GM19023 (cell line): ENCODE measurements around the gene COX6B1.
"Not testable (repeated sequence)": the region's sequence is repeated elsewhere in the genome, so short reads cannot be mapped to it uniquely, and the experiment has no call there.

Source experiments
- ATAC-seq: cut with Tn5 transposase; IDR thresholded peaks from one replicate; pipeline ENCODE4 v1.9.1; 2021; ENCODE audit warnings: mild to moderate bottlenecking, moderate library complexity; ENCODE audit not compliant: unreplicated experiment

The COX6B1 gene

GRCh38 chr19:35633727-35634440 lies 14.2 kb upstream of the COX6B1 start:
- no peak for ATAC-seq

- ATAC-seq = no peak
Observed at GRCh38 chr19:35636651-35637050, 11.5 kb upstream of the COX6B1 start.

DNA sequence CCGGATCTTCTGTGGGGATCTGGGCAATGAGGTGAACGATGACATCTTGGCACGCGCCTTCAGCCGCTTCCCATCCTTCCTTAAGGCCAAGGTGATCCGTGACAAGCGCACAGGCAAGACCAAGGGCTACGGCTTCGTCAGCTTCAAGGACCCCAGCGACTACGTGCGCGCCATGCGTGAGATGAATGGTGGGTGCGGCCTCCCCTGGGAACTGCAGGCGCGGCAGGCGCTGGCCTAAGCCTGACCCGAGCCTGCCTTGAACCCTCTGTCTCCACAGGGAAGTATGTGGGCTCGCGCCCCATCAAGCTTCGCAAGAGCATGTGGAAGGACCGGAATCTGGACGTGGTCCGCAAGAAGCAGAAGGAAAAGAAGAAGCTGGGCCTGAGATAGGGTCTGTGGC lies 11.0 kb upstream of the COX6B1 start:
- no peak for ATAC-seq

DNA sequence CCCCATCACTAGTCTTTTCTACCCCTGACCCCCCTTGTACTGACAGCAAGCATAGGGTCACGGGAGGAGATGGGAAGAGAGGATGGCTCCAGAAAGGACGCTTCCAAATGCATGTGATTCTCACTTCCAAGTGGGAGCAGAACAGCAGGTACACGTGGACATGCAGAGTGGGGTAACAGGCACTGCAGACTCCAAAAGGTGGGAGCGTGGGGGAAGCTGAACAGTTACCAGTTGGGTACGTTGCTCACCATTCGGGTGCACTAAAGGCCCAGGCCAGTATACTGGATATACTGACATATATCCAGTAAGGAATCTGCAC lies 8.8 kb upstream of the COX6B1 start:
- no peak for ATAC-seq

- no peak for ATAC-seq
Observed at GRCh38 chr19:35639863-35640262, 8.3 kb upstream of the COX6B1 start.

- ATAC-seq = no peak
Observed at GRCh38 chr19:35641515-35642151, 6.5 kb upstream of the COX6B1 start, which contains the start of gene ETV2. Gene ETV2 (plus strand): TSS chr19:35641745. CDS start chr19:35642461, 716 bp downstream.

DNA sequence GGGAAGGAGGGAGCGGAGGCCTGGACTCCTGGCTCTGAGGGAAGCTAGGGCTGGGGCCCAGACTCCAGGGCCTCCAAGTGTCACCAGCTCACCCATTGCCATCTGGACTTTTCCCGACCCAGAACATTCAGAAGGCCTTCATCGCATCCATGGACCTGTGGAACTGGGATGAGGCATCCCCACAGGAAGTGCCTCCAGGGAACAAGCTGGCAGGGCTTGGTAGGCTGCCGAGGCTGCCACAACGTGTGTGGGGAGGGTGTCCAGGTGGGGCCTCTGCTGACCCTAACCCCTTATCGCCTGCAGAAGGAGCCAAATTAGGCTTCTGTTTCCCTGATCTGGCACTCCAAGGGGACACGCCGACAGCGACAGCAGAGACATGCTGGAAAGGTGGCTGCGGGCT lies 5.8 kb upstream of the COX6B1 start:
- no peak for ATAC-seq

DNA sequence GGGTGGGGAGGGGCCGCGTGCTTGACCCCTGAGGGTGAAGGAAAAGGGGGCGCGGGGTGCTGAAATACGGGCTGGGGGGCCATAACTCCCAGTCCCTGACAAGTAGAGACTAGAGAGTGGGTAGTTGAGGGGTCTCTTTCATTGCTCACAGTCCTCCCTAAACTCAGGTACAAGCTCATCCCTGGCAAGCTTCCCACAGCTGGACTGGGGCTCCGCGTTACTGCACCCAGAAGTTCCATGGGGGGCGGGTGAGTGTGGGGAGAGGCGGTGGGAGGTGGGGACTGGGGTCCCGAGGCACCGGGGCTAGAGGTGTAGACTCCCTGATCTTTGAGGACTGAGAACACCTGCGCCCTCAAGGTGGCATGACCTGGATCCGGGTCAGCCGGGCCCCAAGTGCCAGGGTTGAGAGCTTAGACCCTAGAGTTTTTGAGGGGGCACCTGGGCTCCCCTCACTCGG lies 5.3 kb upstream of the COX6B1 start:
- ATAC-seq = no peak

DNA sequence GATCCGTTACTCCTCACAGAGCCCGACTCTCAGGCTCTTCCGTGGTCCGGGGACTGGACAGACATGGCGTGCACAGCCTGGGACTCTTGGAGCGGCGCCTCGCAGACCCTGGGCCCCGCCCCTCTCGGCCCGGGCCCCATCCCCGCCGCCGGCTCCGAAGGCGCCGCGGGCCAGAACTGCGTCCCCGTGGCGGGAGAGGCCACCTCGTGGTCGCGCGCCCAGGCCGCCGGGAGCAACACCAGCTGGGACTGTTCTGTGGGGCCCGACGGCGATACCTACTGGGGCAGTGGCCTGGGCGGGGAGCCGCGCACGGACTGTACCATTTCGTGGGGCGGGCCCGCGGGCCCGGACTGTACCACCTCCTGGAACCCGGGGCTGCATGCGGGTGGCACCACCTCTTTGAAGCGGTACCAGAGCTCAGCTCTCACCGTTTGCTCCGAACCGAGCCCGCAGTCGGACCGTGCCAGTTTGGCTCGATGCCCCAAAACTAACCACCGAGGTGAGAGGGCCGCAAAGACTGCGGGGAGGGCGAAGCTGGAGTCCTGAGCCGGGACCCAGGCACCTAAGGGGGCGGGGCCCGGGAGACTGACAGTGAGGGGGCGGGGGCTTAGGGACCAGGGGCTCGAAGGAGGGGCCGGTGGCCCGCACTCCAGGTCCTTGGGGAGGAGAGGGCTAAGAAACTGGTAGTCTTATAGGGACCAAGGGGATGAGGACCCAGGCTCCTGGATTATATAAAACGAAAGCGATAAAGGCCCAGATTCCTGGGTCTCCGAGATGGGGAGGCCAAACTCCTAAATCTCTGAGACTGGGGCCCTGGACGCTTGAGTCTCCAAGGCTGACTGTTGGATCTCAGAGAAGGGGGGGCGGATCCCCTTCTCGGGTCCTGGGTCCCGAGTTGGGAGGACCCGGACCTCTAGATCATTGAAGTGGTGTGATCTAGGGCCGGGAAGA lies 4.6 kb upstream of the COX6B1 start:
- ATAC-seq = peak; percentile 45

- ATAC-seq = peak; percentile 64
Observed at GRCh38 chr19:35644206-35644986, 3.7 kb upstream of the COX6B1 start.

- ATAC-seq = no peak
Observed at GRCh38 chr19:35644987-35645679, 3.0 kb upstream of the COX6B1 start.

DNA sequence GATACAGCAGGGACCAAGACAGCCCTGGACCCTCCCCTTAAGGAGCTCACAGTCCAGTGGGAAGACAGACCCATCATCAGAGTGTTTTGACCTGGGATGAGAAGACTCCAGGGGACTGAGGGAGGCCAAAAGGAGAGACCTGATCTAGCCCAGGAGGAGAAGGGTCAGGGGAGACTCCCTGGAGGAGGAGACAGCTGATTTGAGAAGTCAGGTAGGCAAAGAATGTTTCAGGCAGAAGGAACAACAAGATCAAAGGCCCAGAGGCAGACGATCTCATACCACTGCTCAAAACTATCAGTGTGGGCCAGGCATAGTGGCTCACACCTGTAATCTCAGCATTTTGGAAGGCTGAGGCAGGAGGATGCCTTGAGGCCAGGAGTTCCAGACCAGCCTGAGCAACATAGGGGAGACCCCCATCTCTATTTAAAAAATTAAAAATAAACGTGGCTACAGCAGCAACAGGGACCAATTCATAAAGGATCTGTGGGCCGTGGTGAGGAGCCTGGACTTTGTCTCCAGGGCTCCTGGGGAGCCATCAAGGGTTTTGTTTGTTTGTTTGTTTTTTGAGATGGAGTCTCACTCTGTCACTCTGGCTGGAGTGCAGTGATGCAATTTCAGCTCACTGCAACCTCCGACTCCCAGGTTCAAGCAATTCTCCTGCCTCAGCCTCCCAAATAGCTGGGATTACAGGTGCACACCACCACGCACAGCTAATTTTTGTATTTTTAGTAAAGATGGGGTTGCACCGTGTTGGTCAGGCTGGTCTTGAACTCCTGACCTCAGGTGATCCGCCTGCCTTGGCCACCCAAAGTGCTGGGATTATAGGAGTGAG lies 2.2 kb upstream of the COX6B1 start:
- ATAC-seq = no peak

DNA sequence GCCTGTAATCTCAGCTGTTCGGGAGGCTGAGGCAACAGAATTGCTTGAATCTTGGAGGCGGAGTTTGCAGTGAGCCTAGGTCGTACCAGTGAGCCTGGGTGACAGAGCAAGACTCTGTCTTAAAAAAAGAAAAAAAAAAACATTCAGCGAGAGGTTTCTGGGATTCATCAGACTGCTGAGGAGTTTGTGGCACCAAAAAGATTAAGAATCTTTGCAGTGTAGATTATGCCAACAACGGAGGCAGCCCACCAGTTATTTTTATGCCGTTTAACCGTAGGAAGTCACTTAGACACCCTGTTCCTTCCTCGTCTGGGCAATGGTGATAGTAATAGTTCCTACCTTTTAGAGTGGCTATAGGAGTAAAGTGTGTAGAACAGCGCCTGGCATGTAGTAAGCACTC lies 2.5 kb downstream of the COX6B1 start:
- ATAC-seq = no peak

DNA sequence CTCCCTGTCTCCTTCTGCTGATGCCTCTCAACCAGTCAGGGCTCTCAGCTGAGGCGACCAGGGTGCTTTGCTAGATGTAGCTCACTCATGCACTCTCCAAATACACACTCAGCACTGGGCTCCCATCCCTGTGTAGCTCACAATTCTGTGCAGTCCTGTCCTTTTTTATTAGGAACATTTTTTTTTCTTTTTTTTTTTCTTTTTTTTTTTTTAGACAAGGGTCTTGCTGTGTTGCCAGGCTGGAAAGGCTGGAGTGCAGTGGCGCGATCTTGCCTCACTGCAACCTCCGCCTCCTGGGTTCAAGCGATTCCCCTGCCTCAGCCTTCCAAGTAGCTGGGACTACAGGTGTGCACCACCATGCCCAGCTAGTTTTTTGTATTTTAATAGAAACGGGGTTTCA lies 6.7 kb downstream of the COX6B1 start:
- ATAC-seq = not testable (repeated sequence)

DNA sequence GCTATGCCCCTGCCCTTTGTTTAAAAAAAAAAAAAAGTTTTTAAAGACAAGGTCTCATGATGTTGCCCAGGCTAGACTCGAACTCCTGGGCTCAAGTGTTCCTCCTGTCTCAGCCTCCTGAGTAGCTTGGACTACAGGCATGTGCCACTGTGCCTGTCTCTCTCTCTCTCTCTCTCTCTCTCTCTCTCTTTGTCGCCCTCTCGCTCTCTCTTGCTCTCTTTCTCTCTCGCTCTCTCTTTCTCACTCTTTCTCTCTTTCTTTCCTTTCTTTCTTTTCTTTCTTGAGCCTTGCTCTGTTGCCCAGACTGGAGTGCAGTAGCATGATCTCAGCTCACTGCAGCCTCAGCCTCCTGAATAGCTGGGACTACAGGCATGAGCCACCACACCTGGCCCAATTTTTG lies 7.5 kb downstream of the COX6B1 start:
- ATAC-seq = no peak

GRCh38 chr19:35656700-35657099 lies 8.6 kb downstream of the COX6B1 start:
- no peak for ATAC-seq

- no peak for ATAC-seq
Observed at GRCh38 chr19:35657904-35658700, 10.0 kb downstream of the COX6B1 start.

- no peak for ATAC-seq
Observed at GRCh38 chr19:35661995-35662340, 13.8 kb downstream of the COX6B1 start.

GRCh38 chr19:35663981-35664380 lies 15.9 kb downstream of the COX6B1 start:
- no peak for ATAC-seq
